ENCODE results near the gene HNRNPCL1.

The HNRNPCL1 gene

DNA sequence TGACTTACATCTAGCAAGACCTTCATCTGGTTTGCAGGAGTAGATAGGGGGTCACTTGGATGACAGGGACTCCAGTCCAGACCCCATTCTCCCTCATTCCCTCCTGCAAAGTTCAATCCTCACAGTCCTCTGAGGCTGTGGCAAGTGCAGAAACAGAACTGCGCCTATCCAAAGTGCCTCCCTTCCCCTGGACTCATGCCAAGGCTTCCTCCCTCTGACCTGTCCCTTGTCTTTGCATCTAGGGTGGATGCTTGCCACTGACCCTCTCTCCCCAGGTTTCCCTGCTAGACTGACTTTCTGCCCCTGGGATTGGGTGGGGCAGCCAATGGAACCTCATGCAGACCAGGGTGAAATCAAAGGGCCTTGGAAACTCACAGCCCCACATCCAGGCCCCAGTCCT lies 38.6 kb downstream of the HNRNPCL1 start:
- H3K9ac ChIP-seq (ENCODE audit: low read depth, low read length): no peak overlapping the region
- no peak overlapping the region for H3K4me3 ChIP-seq (ENCODE audit: low read depth, low read length)
- no peaks in the 10 kb centered on the region for H3K4me1 ChIP-seq (ENCODE audit: control insufficient read depth, insufficient read depth, low read length)
- no peaks in the 10 kb centered on the region for H3K9me3 ChIP-seq (ENCODE audit: control insufficient read depth, insufficient read depth, low read length)
- no peaks in the 10 kb centered on the region for H3K27me3 ChIP-seq (ENCODE audit: control insufficient read depth, insufficient read depth, low read length)
- H3K36me3 ChIP-seq (ENCODE audit: control insufficient read depth, insufficient read depth, low read length): no peaks in the 10 kb centered on the region

DNA sequence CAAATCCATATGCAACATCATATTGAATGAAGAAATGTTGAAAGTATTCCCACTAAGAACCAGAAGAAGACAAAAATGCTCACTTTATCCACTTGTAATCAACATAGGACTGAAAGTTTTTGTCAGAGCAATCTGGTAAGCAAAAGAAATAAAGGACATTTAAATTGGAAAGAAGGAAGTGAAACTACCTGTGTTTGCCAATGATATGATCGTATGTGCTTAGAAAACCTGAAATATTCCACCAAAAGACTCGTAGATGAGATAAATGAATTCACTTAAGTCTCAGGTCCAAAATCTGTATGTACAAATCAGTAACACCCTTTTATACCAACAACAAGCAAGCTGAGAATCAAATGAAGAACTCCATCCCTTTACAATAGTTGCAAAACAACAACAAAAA lies 48.8 kb downstream of the HNRNPCL1 start:
- no peak overlapping the region for H3K4me3 ChIP-seq (ENCODE audit: low read depth, low read length)
- no peaks in the 10 kb centered on the region for H3K9me3 ChIP-seq (ENCODE audit: control insufficient read depth, insufficient read depth, low read length)
- no peaks in the 10 kb centered on the region for H3K27me3 ChIP-seq (ENCODE audit: control insufficient read depth, insufficient read depth, low read length)
- no peak overlapping the region for H3K9ac ChIP-seq (ENCODE audit: low read depth, low read length)
- no peaks in the 10 kb centered on the region for H3K4me1 ChIP-seq (ENCODE audit: control insufficient read depth, insufficient read depth, low read length)
- H3K36me3 ChIP-seq (ENCODE audit: control insufficient read depth, insufficient read depth, low read length): no peaks in the 10 kb centered on the region

DNA sequence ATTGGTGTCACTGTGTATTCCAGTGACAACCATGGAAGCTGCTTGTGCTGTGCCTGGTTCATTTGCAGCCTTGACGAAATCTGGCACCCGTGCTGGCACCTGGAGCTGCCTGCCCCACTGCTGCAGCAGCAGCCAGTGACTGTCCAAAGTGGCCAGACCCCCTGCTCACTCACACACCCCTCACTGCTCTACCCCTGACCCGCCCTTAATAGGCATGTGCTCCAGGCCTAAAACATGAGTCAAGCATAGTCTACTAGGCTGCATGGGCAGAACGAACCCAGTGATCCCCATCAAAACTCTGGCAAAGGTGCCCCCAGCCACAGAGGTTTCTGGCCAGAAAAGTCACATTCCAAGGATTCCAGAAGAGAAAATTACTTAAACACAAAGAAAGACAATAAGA lies 49.6 kb downstream of the HNRNPCL1 start:
- no peaks in the 10 kb centered on the region for H3K36me3 ChIP-seq (ENCODE audit: control insufficient read depth, insufficient read depth, low read length)
- H3K4me3 ChIP-seq (ENCODE audit: low read depth, low read length): no peak overlapping the region
- no peak overlapping the region for H3K9ac ChIP-seq (ENCODE audit: low read depth, low read length)
- H3K4me1 ChIP-seq (ENCODE audit: control insufficient read depth, insufficient read depth, low read length): no peaks in the 10 kb centered on the region
- no peaks in the 10 kb centered on the region for H3K9me3 ChIP-seq (ENCODE audit: control insufficient read depth, insufficient read depth, low read length)
- H3K27me3 ChIP-seq (ENCODE audit: control insufficient read depth, insufficient read depth, low read length): no peaks in the 10 kb centered on the region

Data from iPS-15b (cell line).